Trophoblast cell (in vitro differentiated cells and primary cell): ENCODE data around the gene PRKRIP1.
A peak's percentile ranks its signal among the peaks of the same experiment; 100 is the strongest.
"Not testable (repeated sequence)": the region's sequence is repeated elsewhere in the genome, so short reads cannot be mapped to it uniquely, and the experiment has no call there.

Experiments used
- DNase-seq, 2 donors: peaks; one replicate each; pipeline ENCODE4 v3.0.0-alpha.2; 2016
- H2AFZ ChIP-seq: 2 replicates; pipeline ENCODE4 v1.6.1; 2013; ENCODE audit warnings: low read length, moderate library complexity, mild to moderate bottlenecking; ENCODE audit not compliant: insufficient read depth, poor library complexity
- H2AK5ac ChIP-seq: 2 replicates; pipeline ENCODE4 v1.6.1; 2013; ENCODE audit warnings: mild to moderate bottlenecking, low read length
- H2BK120ac ChIP-seq: 2 replicates; pipeline ENCODE4 v1.6.1; 2013; ENCODE audit warnings: low read length, mild to moderate bottlenecking, moderate library complexity; ENCODE audit not compliant: insufficient read depth, poor library complexity
- H2BK12ac ChIP-seq: 2 replicates; pipeline ENCODE4 v1.6.1; 2013; ENCODE audit warnings: mild to moderate bottlenecking, low read length, moderate library complexity
- H2BK5ac ChIP-seq: 2 replicates; pipeline ENCODE4 v1.6.1; 2013; ENCODE audit warnings: low read length, low read depth, moderate library complexity, mild to moderate bottlenecking; ENCODE audit not compliant: poor library complexity
- H3K14ac ChIP-seq: 2 replicates; pipeline ENCODE4 v1.6.1; 2013; ENCODE audit warnings: mild to moderate bottlenecking, low read length
- H3K18ac ChIP-seq: 2 replicates; pipeline ENCODE4 v1.6.1; 2013; ENCODE audit warnings: mild to moderate bottlenecking, low read length
- H3K23ac ChIP-seq: 2 replicates; pipeline ENCODE4 v1.6.1; 2013; ENCODE audit warnings: low read length
- H3K27ac ChIP-seq: 2 replicates; pipeline ENCODE4 v1.5.1; 2013; ENCODE audit warnings: low read depth, mild to moderate bottlenecking, inconsistent platforms, low read length, moderate library complexity
- H3K27me3 ChIP-seq: 2 replicates; pipeline ENCODE4 v1.6.1; 2013; ENCODE audit warnings: inconsistent platforms, mild to moderate bottlenecking, low read length, moderate library complexity; ENCODE audit not compliant: insufficient read depth
- H3K36me3 ChIP-seq, 2 experiments: 1 replicate in 1 of 2; 2 replicates in 1 of 2; pipeline ENCODE4 v1.6.1; 2013; ENCODE audit warnings: low read length in 2 of 2, mild to moderate bottlenecking in 2 of 2, moderate library complexity in 1 of 2; ENCODE audit not compliant: insufficient read depth in 2 of 2, control insufficient read depth in 1 of 2
- H3K4ac ChIP-seq: 2 replicates; pipeline ENCODE4 v1.6.1; 2013; ENCODE audit warnings: low read depth, mild to moderate bottlenecking, low read length, moderate library complexity
- H3K4me1 ChIP-seq, 2 experiments: 1 replicate in 1 of 2; 2 replicates in 1 of 2; pipeline ENCODE4 v1.6.1; 2013; ENCODE audit warnings: low read length in 2 of 2, mild to moderate bottlenecking in 2 of 2, moderate library complexity in 1 of 2; ENCODE audit not compliant: insufficient read depth in 2 of 2, control insufficient read depth in 1 of 2
- H3K4me2 ChIP-seq: 2 replicates; pipeline ENCODE4 v1.6.1; 2013; ENCODE audit warnings: inconsistent platforms, mild to moderate bottlenecking, low read length, moderate library complexity
- H3K4me3 ChIP-seq: 2 replicates; pipeline ENCODE4 v1.5.1; 2013; ENCODE audit warnings: mild to moderate bottlenecking, low read depth, low read length, inconsistent platforms
- H3K79me1 ChIP-seq: one replicate; pipeline ENCODE4 v1.6.1; 2013; ENCODE audit warnings: low read length
- H3K79me2 ChIP-seq: 2 replicates; pipeline ENCODE4 v1.6.1; 2013; ENCODE audit warnings: low read length, mild to moderate bottlenecking; ENCODE audit not compliant: control insufficient read depth, insufficient read depth, poor library complexity
- H3K9ac ChIP-seq: 2 replicates; pipeline ENCODE4 v1.6.1; 2013; ENCODE audit warnings: mild to moderate bottlenecking, low read length
- H3K9me3 ChIP-seq: 2 replicates; pipeline ENCODE4 v1.6.1; 2013; ENCODE audit warnings: low read depth, mild to moderate bottlenecking, control low read depth, inconsistent platforms, low read length; ENCODE audit not compliant: insufficient read depth
- H4K12ac ChIP-seq: 2 replicates; pipeline ENCODE4 v1.6.1; 2013; ENCODE audit warnings: low read depth, mild to moderate bottlenecking, low read length, moderate library complexity
- H4K8ac ChIP-seq: 2 replicates; pipeline ENCODE4 v1.6.1; 2013; ENCODE audit warnings: low read depth, mild to moderate bottlenecking, low read length, moderate library complexity
- H4K91ac ChIP-seq: one replicate; pipeline ENCODE4 v1.6.1; 2013; ENCODE audit warnings: low read depth, mild to moderate bottlenecking, low read length, moderate library complexity
- WGBS: extraction: QIAGEN DNeasy Blood & Tissue Kit; methylation state at CpG from one replicate; pipeline ENCODE4 v1.1.7; 2013; ENCODE audit warnings: missing lambda C conversion rate; ENCODE audit not compliant: insufficient read length, insufficient coverage; ENCODE audit errors: extremely low coverage; 5-methylcytosine and 5-hydroxymethylcytosine counted together

The PRKRIP1 gene

DNA sequence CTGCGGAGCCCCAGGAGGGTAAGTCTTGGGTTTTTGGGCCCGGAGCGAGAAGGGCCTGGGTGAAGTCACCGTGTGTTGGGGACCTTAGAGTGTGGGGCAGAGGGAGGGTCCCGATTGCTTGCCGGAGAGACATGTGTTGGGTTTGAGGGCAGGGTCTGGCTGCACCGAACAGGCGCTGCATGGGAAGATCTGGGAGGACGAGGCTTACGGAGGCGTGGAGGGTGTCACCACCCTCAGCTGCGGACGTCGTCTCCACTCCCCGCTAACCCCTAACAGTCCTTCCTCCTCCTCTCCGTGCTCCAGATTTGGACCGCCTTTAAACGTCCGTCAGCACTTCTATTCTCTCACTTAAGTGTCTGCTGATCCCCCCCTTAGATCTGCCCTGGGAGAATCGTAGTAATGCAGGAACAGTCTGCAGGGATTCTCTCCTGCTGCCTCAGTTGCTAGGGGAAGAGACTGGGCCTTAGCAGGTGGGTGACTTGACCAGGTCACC, 31.7 kb upstream of the PRKRIP1 start:
- not testable (repeated sequence) for H3K36me3 ChIP-seq, H4K12ac ChIP-seq, H3K4me1 ChIP-seq, H2BK12ac ChIP-seq, DNase-seq, H3K18ac ChIP-seq, H3K23ac ChIP-seq, H3K79me2 ChIP-seq, H3K79me1 ChIP-seq, H3K27me3 ChIP-seq, H2AFZ ChIP-seq, H3K9me3 ChIP-seq, H3K27ac ChIP-seq
- Histone ChIP-seq H3K4me2 (peak overlapping the region; percentile 71), H3K4me3 (peak overlapping the region; percentile 75), H2BK120ac (peak overlapping the region; percentile 60), H3K4ac (peak overlapping the region; percentile 93), H4K8ac (peak overlapping the region; percentile 10), H2BK5ac (peak overlapping the region; percentile 90), H2AK5ac (peak overlapping the region; percentile 62), H3K14ac (peak overlapping the region; percentile 92), H4K91ac (peak overlapping the region; percentile 79), H3K9ac (peak overlapping the region; percentile 86)
- WGBS = no CpG with 5 or more reads among the region's 20 CpGs

DNA sequence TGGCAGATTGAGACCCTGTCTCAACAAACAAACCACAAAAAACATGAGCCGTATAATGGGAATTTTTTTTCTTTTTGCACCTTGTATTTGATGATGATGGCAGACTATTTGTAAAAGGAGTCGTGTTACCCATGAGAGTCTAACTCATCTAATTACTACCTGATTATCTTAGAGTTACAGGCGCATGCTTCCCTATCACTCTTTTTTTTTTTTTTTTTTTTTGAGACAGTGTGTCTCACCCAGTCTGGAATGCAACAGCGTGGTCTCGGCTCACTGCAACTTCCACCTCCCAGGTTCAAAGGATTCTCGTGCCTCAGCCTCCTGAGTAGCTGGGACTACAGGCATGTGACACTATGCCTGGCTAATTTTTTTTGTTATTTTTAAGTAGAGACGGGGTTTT, 30.8 kb upstream of the PRKRIP1 start:
- H3K23ac ChIP-seq, H4K8ac ChIP-seq, H3K18ac ChIP-seq, H2BK5ac ChIP-seq, H3K4me1 ChIP-seq, H3K9me3 ChIP-seq, DNase-seq, H2AK5ac ChIP-seq, H3K79me2 ChIP-seq, H2BK12ac ChIP-seq, H3K27me3 ChIP-seq, H3K4me3 ChIP-seq, H4K91ac ChIP-seq, H3K4me2 ChIP-seq, H2BK120ac ChIP-seq, H2AFZ ChIP-seq, H4K12ac ChIP-seq, H3K4ac ChIP-seq, H3K36me3 ChIP-seq, H3K9ac ChIP-seq, H3K27ac ChIP-seq, H3K14ac ChIP-seq, H3K79me1 ChIP-seq: not testable (repeated sequence)
- WGBS = no CpG with 5 or more reads among the region's 7 CpGs

DNA sequence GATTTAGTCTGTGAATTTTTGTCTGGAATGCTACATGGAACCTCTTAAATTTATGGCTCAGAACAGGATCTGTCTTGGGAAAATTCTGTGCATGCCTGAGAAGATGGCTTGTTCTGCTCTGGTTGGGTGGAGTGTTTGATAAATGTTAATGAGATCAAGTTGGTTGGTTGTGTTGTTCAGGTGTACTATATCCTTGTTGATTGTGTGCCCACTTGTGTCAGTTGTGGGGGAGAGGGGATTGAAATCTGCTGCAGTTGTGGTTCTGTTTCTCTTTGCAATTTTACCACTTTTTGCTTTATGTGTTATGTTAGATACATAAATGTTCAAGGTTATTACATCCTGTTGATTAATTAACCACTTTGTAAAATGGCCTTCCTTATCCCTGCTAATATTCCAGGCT, 26.1 kb upstream of the PRKRIP1 start:
- not testable (repeated sequence) for H3K18ac ChIP-seq

DNA sequence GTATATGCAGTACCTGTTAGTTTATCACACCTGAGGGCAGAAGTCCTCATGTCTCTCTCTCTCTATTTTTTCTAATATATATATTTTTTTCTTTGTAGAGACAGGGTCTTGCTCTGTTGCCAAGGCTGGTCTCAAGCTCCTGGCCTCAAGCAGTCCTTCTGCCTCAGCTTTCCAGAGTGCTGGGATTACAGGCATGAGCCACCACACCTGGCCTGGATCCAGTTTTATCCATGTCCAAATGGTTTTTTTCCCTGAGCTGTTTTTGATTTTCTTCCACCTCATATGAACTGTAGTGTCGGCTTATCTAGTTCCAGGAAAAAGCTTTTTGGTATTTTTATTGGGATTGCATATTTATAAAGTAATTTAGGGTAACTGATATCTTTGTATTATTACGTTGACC, 23.4 kb upstream of the PRKRIP1 start:
- not testable (repeated sequence) for H4K8ac ChIP-seq, H3K4me2 ChIP-seq, H3K79me2 ChIP-seq, H3K18ac ChIP-seq, H4K91ac ChIP-seq, H2AFZ ChIP-seq, H2BK120ac ChIP-seq, H3K4me3 ChIP-seq, H4K12ac ChIP-seq, H3K9me3 ChIP-seq, H3K4me1 ChIP-seq, H3K4ac ChIP-seq, H2BK12ac ChIP-seq, H3K23ac ChIP-seq, H3K79me1 ChIP-seq, H3K27ac ChIP-seq, DNase-seq, H3K36me3 ChIP-seq, H3K27me3 ChIP-seq, H2BK5ac ChIP-seq, H3K9ac ChIP-seq, H3K14ac ChIP-seq, H2AK5ac ChIP-seq
- no CpG with 5 or more reads among the region's 2 CpGs for WGBS

More for the DNA sequence above, 26.1 kb upstream of the PRKRIP1 start:
- H3K9me3 ChIP-seq, H3K4me1 ChIP-seq, H2BK12ac ChIP-seq, H3K9ac ChIP-seq, H2BK5ac ChIP-seq, H4K8ac ChIP-seq, H4K12ac ChIP-seq, H3K27me3 ChIP-seq, H2AFZ ChIP-seq, H3K4me2 ChIP-seq, H4K91ac ChIP-seq, DNase-seq, H3K14ac ChIP-seq, H2AK5ac ChIP-seq, H3K4me3 ChIP-seq, H3K4ac ChIP-seq, H3K79me2 ChIP-seq, H3K36me3 ChIP-seq, H3K23ac ChIP-seq, H2BK120ac ChIP-seq, H3K79me1 ChIP-seq, H3K27ac ChIP-seq: not testable (repeated sequence)
